Measurements from ENCODE around the gene VILL.

The VILL gene

DNA sequence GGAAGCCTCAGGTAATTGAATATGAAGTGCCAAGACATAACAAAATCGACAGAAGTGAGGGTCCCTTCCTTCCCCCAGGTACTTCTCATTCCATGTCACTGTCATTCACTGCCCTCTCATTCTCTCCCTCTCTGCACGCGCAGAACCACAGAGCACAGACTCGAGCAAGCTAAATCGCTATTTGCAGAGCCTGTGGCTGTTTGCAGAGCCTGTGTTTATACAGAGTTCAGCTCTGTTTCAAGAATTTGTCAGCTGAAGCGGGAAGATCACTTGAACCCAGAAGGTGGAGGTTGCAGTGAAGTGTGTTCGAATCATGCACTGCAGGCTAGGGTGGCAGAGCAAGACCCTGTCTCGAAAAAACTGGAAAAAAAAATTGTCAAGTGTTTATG lies 2.5 kb downstream of the VILL start:
- no peak for TF ChIP-seq CTCF (IDR thresholded peaks at IDR 0.05; ENCODE audit: extremely low read depth, insufficient read depth, missing control alignments)
- in situ Hi-C loops (cut with MboI; ENCODE audit: low pct_unique_long_range_greater_than_20kb, low sequenced_read_pairs, unreplicated experiment): no loop called here
- no peak for DNase-seq (ENCODE audit: low spot score)

- no peak for TF ChIP-seq CTCF (IDR thresholded peaks at IDR 0.05; ENCODE audit: extremely low read depth, insufficient read depth, missing control alignments)
- no peak for DNase-seq (ENCODE audit: low spot score)
- in situ Hi-C loops (cut with MboI; ENCODE audit: low pct_unique_long_range_greater_than_20kb, low sequenced_read_pairs, unreplicated experiment): no loop called here
Observed at GRCh38 chr3:37993460-37993819, 2.9 kb downstream of the VILL start.

GRCh38 chr3:37993820-37994638 lies 3.4 kb downstream of the VILL start:
- DNase-seq (ENCODE audit: low spot score): peak; percentile 72
- no peak for TF ChIP-seq CTCF (IDR thresholded peaks at IDR 0.05; ENCODE audit: extremely low read depth, insufficient read depth, missing control alignments)
- in situ Hi-C loops (cut with MboI; ENCODE audit: low pct_unique_long_range_greater_than_20kb, low sequenced_read_pairs, unreplicated experiment): no loop called here

DNA sequence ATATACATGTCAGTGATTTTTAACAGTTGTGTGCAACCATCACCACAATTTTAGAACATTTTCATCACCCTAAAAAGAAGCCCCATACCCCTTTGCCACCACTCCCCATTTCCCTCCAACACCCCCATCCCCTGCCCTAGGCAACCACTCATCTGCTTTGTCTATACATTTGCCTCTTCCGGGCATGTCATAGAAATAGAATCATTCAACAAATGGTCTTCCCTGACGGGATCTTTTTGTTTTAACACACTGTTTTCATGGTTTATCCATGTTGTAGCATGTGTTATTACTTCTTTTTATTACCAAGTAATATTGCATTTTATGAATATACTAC lies 4.0 kb downstream of the VILL start:
- no peak for TF ChIP-seq CTCF (IDR thresholded peaks at IDR 0.05; ENCODE audit: extremely low read depth, insufficient read depth, missing control alignments)
- in situ Hi-C loops (cut with MboI; ENCODE audit: low pct_unique_long_range_greater_than_20kb, low sequenced_read_pairs, unreplicated experiment): no loop called here
- no peak for DNase-seq (ENCODE audit: low spot score)

DNA sequence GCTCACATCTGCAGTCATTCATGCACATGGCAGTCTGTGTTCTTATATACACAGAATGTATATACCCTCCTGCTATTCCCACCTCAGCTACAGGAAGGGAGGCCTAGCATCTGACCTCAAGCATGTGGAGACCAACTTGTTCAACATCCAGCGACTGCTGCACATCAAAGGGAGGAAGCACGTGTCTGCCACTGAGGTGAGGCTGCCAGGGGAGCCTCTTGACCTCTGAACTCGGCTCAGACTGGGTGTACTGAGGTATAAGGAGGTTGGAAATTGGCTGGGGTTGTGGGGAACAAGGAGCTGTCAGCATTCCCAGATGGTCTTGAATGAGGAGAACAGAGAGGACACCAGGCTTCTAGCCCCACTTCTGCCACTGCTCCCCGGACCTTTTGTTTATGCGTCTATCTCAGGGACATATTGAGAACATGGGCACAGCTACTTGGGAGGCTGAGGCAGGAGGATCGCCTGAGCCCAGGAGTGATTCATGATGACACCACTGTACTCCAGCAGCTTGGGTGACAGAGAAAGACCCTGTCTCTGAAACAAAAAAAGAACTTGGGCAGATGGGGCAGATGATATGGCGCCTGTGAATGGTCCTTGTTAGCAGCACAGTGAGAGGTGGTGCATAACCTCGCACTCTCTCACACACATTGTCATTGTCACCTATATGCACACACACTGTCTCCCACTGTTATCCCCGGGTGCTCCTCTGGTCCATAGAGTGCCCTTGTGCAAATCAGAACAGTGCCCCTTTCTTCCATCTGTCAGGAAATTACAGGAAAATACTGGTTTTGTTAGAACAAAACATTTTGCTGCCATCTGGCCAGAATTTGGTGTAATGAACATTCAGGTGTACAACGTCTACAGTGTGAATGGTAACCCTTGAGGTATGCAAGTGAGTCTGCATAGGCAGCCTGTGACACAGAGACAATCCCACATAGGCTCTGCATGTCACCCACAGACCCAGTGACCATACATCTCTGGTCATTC lies 5.4 kb downstream of the VILL start:
- no peak for TF ChIP-seq CTCF (IDR thresholded peaks at IDR 0.05; ENCODE audit: extremely low read depth, insufficient read depth, missing control alignments)
- DNase-seq (ENCODE audit: low spot score): no peak
- in situ Hi-C loops (cut with MboI; ENCODE audit: low pct_unique_long_range_greater_than_20kb, low sequenced_read_pairs, unreplicated experiment): no loop called here

DNA sequence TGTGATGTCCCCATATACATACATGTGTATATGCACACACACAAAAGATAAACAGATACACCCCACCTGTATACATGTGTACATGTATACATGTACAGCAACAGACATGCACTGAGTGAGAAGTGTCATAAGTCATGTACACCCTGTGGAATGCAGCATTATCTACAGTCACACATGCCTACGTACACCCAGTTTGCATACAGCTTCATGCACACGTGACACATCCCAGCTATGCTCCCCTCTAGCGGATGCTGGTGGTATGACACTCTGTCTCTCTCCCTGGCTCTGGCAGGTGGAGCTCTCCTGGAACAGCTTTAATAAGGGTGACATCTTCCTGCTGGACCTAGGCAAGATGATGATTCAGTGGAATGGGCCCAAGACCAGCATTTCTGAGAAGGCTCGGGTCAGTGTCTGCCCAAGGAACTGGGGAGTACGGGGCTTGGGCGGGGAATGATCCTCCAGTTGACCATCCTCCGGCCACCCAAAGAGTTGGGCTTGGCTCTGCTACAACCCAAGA lies 6.3 kb downstream of the VILL start:
- in situ Hi-C loops (cut with MboI; ENCODE audit: low pct_unique_long_range_greater_than_20kb, low sequenced_read_pairs, unreplicated experiment): no loop called here

More for the DNA sequence above, 6.3 kb downstream of the VILL start:
- peak; percentile 85 for DNase-seq (ENCODE audit: low spot score)
- peak; percentile 83 for TF ChIP-seq CTCF (IDR thresholded peaks at IDR 0.05; ENCODE audit: extremely low read depth, insufficient read depth, missing control alignments)

Measured in GM13977 (cell line).